GM12873 (cell line): Measurements from ENCODE around the gene HINT2.

Experiments
- TF ChIP-seq, protein P1 (sequence below): IDR thresholded peaks from 2 replicates; pipeline ENCODE4 v1.5.1; 2012; ENCODE audit warnings: low read depth, mild to moderate bottlenecking, moderate library complexity, low read length, control low read depth; ENCODE audit not compliant: insufficient read depth; ENCODE audit errors: missing control alignments

Gene HINT2

GRCh38 chr9:35769763-35770162 lies 45.1 kb downstream of the HINT2 start:
- TF ChIP-seq, protein P1, sequence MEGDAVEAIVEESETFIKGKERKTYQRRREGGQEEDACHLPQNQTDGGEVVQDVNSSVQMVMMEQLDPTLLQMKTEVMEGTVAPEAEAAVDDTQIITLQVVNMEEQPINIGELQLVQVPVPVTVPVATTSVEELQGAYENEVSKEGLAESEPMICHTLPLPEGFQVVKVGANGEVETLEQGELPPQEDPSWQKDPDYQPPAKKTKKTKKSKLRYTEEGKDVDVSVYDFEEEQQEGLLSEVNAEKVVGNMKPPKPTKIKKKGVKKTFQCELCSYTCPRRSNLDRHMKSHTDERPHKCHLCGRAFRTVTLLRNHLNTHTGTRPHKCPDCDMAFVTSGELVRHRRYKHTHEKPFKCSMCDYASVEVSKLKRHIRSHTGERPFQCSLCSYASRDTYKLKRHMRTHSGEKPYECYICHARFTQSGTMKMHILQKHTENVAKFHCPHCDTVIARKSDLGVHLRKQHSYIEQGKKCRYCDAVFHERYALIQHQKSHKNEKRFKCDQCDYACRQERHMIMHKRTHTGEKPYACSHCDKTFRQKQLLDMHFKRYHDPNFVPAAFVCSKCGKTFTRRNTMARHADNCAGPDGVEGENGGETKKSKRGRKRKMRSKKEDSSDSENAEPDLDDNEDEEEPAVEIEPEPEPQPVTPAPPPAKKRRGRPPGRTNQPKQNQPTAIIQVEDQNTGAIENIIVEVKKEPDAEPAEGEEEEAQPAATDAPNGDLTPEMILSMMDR: no peak

- TF ChIP-seq, protein P1: no peak
Measured at GRCh38 chr9:35767458-35767857, 47.4 kb downstream of the HINT2 start.

- TF ChIP-seq, protein P1: no peak
Measured at GRCh38 chr9:35766997-35767396, 47.8 kb downstream of the HINT2 start.

- TF ChIP-seq, protein P1: no peak
Measured at GRCh38 chr9:35763803-35764202, 51.0 kb downstream of the HINT2 start.

DNA sequence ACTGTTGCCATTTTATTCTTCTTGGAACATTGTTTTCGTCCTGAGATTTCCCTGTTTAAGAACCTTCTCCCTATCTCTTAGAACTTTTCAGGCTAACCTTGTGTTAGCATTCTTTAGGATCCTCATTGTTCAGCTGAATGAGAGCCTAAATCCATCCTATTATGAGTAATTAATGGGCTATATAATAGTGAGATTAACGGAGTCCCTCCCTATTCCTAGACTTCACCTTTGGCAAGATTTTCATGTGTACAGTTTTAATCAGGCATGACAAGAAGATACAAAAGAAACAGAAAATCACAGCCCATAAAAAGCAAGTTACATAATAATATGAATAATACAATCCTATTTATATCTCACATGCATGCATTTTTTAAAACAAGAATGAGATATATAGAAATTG lies 51.7 kb downstream of the HINT2 start:
- TF ChIP-seq, protein P1: no peak
